ENCODE measurements around the gene OR2AJ1.

OR2AJ1 gene, protein sequence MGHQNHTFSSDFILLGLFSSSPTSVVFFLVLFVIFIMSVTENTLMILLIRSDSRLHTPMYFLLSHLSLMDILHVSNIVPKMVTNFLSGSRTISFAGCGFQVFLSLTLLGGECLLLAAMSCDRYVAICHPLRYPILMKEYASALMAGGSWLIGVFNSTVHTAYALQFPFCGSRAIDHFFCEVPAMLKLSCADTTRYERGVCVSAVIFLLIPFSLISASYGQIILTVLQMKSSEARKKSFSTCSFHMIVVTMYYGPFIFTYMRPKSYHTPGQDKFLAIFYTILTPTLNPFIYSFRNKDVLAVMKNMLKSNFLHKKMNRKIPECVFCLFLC

GRCh38 chr1:247924868-247925267, at the start of gene OR2AJ1:
Gene OR2AJ1, plus strand, starts transcription at chr1:247924889. Its CDS starts 8,880 bp downstream, at chr1:247933769.
- TF ChIP-seq CTCF (IDR thresholded peaks at IDR 0.05; ENCODE audit: low read depth, low read length): no peak

DNA sequence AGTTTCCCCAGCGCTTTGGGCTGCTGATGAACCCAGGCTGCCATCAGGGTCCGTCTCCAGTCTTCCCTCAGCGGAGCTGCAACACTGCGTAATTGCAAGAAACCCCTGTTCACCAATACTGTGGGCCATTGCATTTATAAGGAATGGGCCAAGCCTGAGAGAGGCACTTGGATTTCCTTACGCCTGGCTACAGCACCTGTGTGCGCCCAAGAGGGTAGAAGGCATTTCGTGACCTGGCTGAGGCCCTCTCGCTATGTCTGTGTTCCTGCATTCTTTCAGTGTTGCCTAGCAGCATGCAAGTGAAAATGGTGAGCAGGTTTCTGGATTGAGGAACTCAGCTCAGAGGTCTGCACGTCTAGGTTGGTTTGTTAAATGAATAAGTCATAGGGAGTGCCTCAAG, 41.3 kb upstream of the OR2AJ1 start:
- no peak for TF ChIP-seq CTCF (IDR thresholded peaks at IDR 0.05; ENCODE audit: low read depth, low read length)
- H3K4me3 ChIP-seq (ENCODE audit: low read depth, low read length): no peak overlapping the region

More at GRCh38 chr1:247924868-247925267, at the start of gene OR2AJ1:
- no peak within 1 kb of the TSS for H3K4me3 ChIP-seq (ENCODE audit: low read depth, low read length)

- TF ChIP-seq CTCF (IDR thresholded peaks at IDR 0.05; ENCODE audit: low read depth, low read length): no peak
- no peak overlapping the region for H3K4me3 ChIP-seq (ENCODE audit: low read depth, low read length)
These were observed 39.8 kb upstream of the OR2AJ1 start for GRCh38 chr1:247884797-247885413.

GRCh38 chr1:247895163-247895637, 29.5 kb upstream of the OR2AJ1 start, which contains the start of gene OR2W3:
Gene OR2W3, plus strand, starts transcription at chr1:247895587. Its CDS starts 0 bp downstream, at chr1:247895587.
- no peak for TF ChIP-seq CTCF (IDR thresholded peaks at IDR 0.05; ENCODE audit: low read depth, low read length)

DNA sequence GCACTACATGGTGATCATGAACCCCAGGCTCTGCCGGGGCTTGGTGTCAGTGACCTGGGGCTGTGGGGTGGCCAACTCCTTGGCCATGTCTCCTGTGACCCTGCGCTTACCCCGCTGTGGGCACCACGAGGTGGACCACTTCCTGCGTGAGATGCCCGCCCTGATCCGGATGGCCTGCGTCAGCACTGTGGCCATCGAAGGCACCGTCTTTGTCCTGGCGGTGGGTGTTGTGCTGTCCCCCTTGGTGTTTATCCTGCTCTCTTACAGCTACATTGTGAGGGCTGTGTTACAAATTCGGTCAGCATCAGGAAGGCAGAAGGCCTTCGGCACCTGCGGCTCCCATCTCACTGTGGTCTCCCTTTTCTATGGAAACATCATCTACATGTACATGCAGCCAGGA, 28.7 kb upstream of the OR2AJ1 start:
- no peak overlapping the region for H3K4me3 ChIP-seq (ENCODE audit: low read depth, low read length)
- TF ChIP-seq CTCF (IDR thresholded peaks at IDR 0.05; ENCODE audit: low read depth, low read length): no peak

More at GRCh38 chr1:247895163-247895637, 29.5 kb upstream of the OR2AJ1 start, which contains the start of gene OR2W3:
- no peak within 1 kb of the TSS for H3K4me3 ChIP-seq (ENCODE audit: low read depth, low read length)

GRCh38 chr1:247904122-247904521, 20.6 kb upstream of the OR2AJ1 start:
- no peak for TF ChIP-seq CTCF (IDR thresholded peaks at IDR 0.05; ENCODE audit: low read depth, low read length)
- H3K4me3 ChIP-seq (ENCODE audit: low read depth, low read length): 0 out of 2 replicates have a peak overlapping the region, but pooled peaks have one; percentile 21

- TF ChIP-seq CTCF (IDR thresholded peaks at IDR 0.05; ENCODE audit: low read depth, low read length): no peak
These were observed 19.5 kb upstream of the OR2AJ1 start for GRCh38 chr1:247905181-247905580.

More at GRCh38 chr1:247905181-247905580, 19.5 kb upstream of the OR2AJ1 start:
- no peak overlapping the region for H3K4me3 ChIP-seq (ENCODE audit: low read depth, low read length)

Measured in WI38 (cell line).